SH-SY5Y (cell line): ENCODE results near the gene KRT72.

Experiments used
- GATA2 ChIP-seq: IDR thresholded peaks from 2 replicates; pipeline ENCODE4 v1.6.1; 2011; ENCODE audit warnings: mild to moderate bottlenecking, low read depth, low read length
- GATA3 ChIP-seq: IDR thresholded peaks from 2 replicates; pipeline ENCODE4 v1.6.1; 2011; ENCODE audit warnings: low read depth, mild to moderate bottlenecking, low read length, moderate library complexity

DNA sequence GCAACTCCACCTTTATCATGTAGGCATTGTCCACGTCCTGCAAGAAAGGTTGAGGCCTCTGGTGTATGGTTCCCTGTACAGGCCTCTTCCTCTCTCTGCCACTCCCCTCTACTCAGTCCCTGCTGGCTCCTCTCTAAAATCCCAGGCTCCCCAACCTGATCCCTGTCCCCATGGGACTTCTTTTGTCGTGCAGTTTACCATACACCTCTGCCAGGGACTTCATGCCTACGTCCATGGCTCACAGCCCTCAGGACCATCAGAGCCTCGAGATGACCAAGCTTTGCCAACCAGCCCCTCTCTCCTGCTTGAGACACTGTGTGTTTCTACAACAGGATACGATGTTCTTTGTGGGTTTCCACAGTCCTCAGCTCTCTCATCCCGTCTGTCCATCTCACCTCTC is 47.8 kb upstream of the KRT72 start:
- TF ChIP-seq GATA2 (no peak), GATA3 (no peak)
